Measurements from ENCODE around the gene PSMB1.
"Not testable (repeated sequence)": the region's sequence is repeated elsewhere in the genome, so short reads cannot be mapped to it uniquely, and the experiment has no call there.

Gene PSMB1

GRCh38 chr6:170504479-170504878 lies 48.6 kb downstream of the PSMB1 start:
- H3K27ac ChIP-seq: no peak overlapping the region
- ChIA-PET POLR2A (ENCODE audit: low non-redundant PET) (no interaction called here), CTCF (no interaction called here)
- no peak for DNase-seq (ENCODE audit: low spot score)
- no peak for TF ChIP-seq CTCF (conservative IDR thresholded peaks at IDR 0.05; ENCODE audit: low read depth)

GRCh38 chr6:170503414-170503761 lies 49.7 kb downstream of the PSMB1 start:
- DNase-seq (ENCODE audit: low spot score): no peak
- POLR2A ChIA-PET (ENCODE audit: low non-redundant PET): no interaction called here
- no peak overlapping the region for H3K27ac ChIP-seq
- no peak for TF ChIP-seq CTCF (conservative IDR thresholded peaks at IDR 0.05; ENCODE audit: low read depth)
- CTCF ChIA-PET: no interaction called here

GRCh38 chr6:170502733-170503413 lies 50.2 kb downstream of the PSMB1 start:
- POLR2A ChIA-PET (ENCODE audit: low non-redundant PET); DNase-seq (ENCODE audit: low spot score); H3K27ac ChIP-seq; CTCF ChIA-PET: not testable (repeated sequence)

GRCh38 chr6:170502268-170502667 lies 50.8 kb downstream of the PSMB1 start:
- H3K27ac ChIP-seq; CTCF ChIA-PET; DNase-seq (ENCODE audit: low spot score); POLR2A ChIA-PET (ENCODE audit: low non-redundant PET): not testable (repeated sequence)

GRCh38 chr6:170500955-170501590 lies 52.0 kb downstream of the PSMB1 start:
- no peak overlapping the region for H3K27ac ChIP-seq
- no peak for DNase-seq (ENCODE audit: low spot score)
- TF ChIP-seq CTCF (conservative IDR thresholded peaks at IDR 0.05; ENCODE audit: low read depth): no peak
- CTCF ChIA-PET: no interaction called here
- POLR2A ChIA-PET (ENCODE audit: low non-redundant PET): no interaction called here

- ChIA-PET CTCF (no interaction called here), POLR2A (ENCODE audit: low non-redundant PET) (no interaction called here)
- DNase-seq (ENCODE audit: low spot score): no peak
- no peak overlapping the region for H3K27ac ChIP-seq
- no peak for TF ChIP-seq CTCF (conservative IDR thresholded peaks at IDR 0.05; ENCODE audit: low read depth)
These were observed 55.2 kb downstream of the PSMB1 start for GRCh38 chr6:170497841-170498301.

- no peak overlapping the region for H3K27ac ChIP-seq
- ChIA-PET POLR2A (ENCODE audit: low non-redundant PET) (no interaction called here), CTCF (no interaction called here)
- no peak for TF ChIP-seq CTCF (conservative IDR thresholded peaks at IDR 0.05; ENCODE audit: low read depth)
- DNase-seq (ENCODE audit: low spot score): no peak
These were observed 59.8 kb downstream of the PSMB1 start for GRCh38 chr6:170493354-170493753.

All from RWPE1 (cell line).